ENCODE results near the gene RNF34.

Gene RNF34

GRCh38 chr12:121390856-121391255 lies 9.1 kb upstream of the RNF34 start:
- no peak overlapping the region for H3K9ac ChIP-seq (ENCODE audit: low read depth, low read length)
- H3K4me1 ChIP-seq (ENCODE audit: insufficient read depth, low read length) = no peaks in the 10 kb centered on the region
- WGBS = 92% methylated on average over 2 of the region's 2 CpGs
- H3K27me3 ChIP-seq (ENCODE audit: insufficient read depth, low read length) = no peaks in the 10 kb centered on the region
- no peaks in the 10 kb centered on the region for H3K9me3 ChIP-seq (ENCODE audit: insufficient read depth, low read depth, low read length)
- H3K27ac ChIP-seq (ENCODE audit: low read depth, low read length) = no peak overlapping the region
- no peak overlapping the region for H3K4me3 ChIP-seq (ENCODE audit: low read length)
- H3K36me3 ChIP-seq (ENCODE audit: insufficient read depth, low read length) = no peaks in the 10 kb centered on the region

DNA sequence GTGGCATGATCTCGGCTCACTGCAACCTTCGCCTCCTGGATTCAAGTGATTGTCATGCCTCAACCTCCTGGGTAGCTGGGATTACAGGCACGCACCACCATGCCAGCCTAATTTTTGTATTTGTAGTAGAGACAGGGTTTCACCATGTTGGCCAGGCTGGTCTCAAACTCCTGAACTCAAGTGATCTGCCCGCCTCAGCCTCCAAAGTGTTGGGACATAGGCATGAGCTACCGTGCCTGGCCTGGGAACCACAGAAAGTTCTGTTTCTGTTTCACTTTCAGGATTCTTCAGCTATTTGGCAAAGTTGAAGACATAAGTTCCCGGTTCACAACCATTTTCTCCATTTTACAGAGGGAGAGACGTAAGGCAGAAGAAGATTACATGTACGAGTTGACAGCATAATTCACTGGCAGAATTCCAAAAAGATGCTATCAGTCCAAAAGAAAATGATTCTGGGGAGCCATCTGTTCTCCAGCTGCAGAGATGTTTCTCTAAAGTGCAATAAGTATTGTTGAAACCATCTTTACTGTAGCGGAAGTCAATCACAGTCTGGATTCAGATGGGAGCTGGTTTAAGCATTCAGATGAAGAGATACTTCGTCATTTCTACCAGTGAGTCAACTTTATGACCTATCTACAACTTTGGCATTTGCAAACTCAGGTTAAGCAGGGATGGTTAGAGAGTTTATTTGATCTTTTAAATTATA lies 8.1 kb upstream of the RNF34 start:
- Histone ChIP-seq H3K36me3 (ENCODE audit: insufficient read depth, low read length) (no peaks in the 10 kb centered on the region), H3K4me1 (ENCODE audit: insufficient read depth, low read length) (no peaks in the 10 kb centered on the region), H3K9me3 (ENCODE audit: insufficient read depth, low read depth, low read length) (no peaks in the 10 kb centered on the region), H3K9ac (ENCODE audit: low read depth, low read length) (no peak overlapping the region), H3K4me3 (ENCODE audit: low read length) (no peak overlapping the region), H3K27ac (ENCODE audit: low read depth, low read length) (no peak overlapping the region), H3K27me3 (ENCODE audit: insufficient read depth, low read length) (no peaks in the 10 kb centered on the region)
- WGBS = 93% methylated on average over 10 of the region's 10 CpGs

- Histone ChIP-seq H3K27ac (ENCODE audit: low read depth, low read length) (no peak overlapping the region), H3K9me3 (ENCODE audit: insufficient read depth, low read depth, low read length) (no peaks in the 10 kb centered on the region)
- WGBS = 92% methylated on average over 3 of the region's 3 CpGs
Measured at GRCh38 chr12:121392325-121392716, 7.6 kb upstream of the RNF34 start.

DNA sequence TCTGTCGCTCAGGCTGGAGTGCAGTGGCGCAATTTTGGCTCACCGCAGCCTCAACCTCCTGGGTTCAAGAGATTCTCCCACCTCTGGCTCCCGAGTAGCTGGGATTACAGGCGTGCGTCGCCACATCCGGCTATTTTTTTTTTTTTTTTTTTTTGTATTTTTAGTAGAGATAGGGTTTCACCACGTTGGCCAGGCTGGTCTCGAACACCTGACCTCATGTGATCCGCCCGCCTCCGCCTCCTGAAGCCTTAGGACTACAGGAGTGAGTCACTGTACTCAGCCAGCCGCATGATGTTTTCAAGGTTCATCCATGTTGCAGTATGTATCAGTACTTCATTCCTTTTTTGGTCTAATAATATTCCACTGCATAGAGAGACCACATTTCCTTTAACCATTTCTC lies 2.4 kb upstream of the RNF34 start:
- Histone ChIP-seq H3K4me1 (ENCODE audit: insufficient read depth, low read length) (peaks cover 11% of the 10 kb centered on the region), H3K36me3 (ENCODE audit: insufficient read depth, low read length) (peaks cover under 1% of the 10 kb centered on the region; the same call in 1 of the 2 replicates), H3K4me3 (ENCODE audit: low read length) (no peak overlapping the region), H3K27me3 (ENCODE audit: insufficient read depth, low read length) (no peaks in the 10 kb centered on the region), H3K9me3 (ENCODE audit: insufficient read depth, low read depth, low read length) (no peaks in the 10 kb centered on the region), H3K9ac (ENCODE audit: low read depth, low read length) (no peak overlapping the region), H3K27ac (ENCODE audit: low read depth, low read length) (no peak overlapping the region)
- 98% methylated on average over 10 of the region's 14 CpGs for WGBS

More at GRCh38 chr12:121392325-121392716, 7.6 kb upstream of the RNF34 start:
- Histone ChIP-seq H3K4me1 (ENCODE audit: insufficient read depth, low read length) (no peaks in the 10 kb centered on the region), H3K36me3 (ENCODE audit: insufficient read depth, low read length) (no peaks in the 10 kb centered on the region), H3K27me3 (ENCODE audit: insufficient read depth, low read length) (no peaks in the 10 kb centered on the region), H3K9ac (ENCODE audit: low read depth, low read length) (no peak overlapping the region), H3K4me3 (ENCODE audit: low read length) (no peak overlapping the region)

GRCh38 chr12:121398355-121398754 lies 1.6 kb upstream of the RNF34 start:
- Histone ChIP-seq H3K27me3 (ENCODE audit: insufficient read depth, low read length) (no peaks in the 10 kb centered on the region), H3K4me3 (ENCODE audit: low read length) (peak overlapping the region; percentile 81), H3K36me3 (ENCODE audit: insufficient read depth, low read length) (peaks cover 5% of the 10 kb centered on the region), H3K9ac (ENCODE audit: low read depth, low read length) (no peak overlapping the region), H3K27ac (ENCODE audit: low read depth, low read length) (no peak overlapping the region), H3K4me1 (ENCODE audit: insufficient read depth, low read length) (peaks cover 11% of the 10 kb centered on the region), H3K9me3 (ENCODE audit: insufficient read depth, low read depth, low read length) (no peaks in the 10 kb centered on the region)
- 95% methylated on average over 5 of the region's 5 CpGs for WGBS

DNA sequence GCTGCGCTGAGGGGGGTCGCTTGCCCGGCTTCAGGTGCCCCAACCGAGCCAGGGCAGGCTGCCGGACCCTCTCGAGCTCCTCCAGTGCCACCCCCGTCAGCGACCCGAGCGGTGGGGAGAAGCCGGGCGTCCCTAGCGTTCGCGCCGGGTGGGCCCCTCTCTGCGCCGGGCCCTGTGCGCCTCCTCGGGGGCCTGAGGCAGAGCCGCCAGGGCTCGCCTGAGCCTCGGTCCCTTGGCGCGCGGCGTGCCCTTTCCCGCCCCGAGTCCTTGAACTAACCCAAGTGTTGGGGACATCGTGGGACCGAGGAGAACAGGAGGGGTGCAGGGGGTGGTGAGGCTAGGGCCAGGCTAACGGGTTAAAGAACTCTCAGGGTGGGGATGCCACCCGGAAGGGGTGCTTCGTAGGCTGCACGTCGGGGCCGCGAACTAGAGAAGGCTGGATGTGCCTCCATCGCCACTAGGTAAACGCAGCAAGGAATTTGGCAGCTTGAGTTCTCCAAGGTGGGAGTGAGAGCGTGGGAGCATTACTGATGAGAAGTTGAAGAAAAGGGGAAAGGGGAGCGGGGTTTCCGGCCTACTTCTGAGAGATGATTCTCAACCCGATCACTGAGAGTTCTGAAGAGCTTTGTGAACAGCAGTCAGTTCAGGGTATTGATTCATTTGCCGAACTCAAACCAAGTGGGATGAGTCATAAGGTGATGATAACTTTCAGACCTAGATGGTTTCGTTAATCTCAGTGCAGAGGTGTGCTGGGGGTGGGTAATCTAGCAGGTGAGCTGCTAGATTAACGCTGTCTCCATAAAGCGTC lies 618 bp downstream of the RNF34 start:
- Histone ChIP-seq H3K9ac (ENCODE audit: low read depth, low read length) (peak overlapping the region; percentile 82), H3K9me3 (ENCODE audit: insufficient read depth, low read depth, low read length) (no peaks in the 10 kb centered on the region), H3K4me1 (ENCODE audit: insufficient read depth, low read length) (peaks cover 11% of the 10 kb centered on the region), H3K27me3 (ENCODE audit: insufficient read depth, low read length) (no peaks in the 10 kb centered on the region), H3K27ac (ENCODE audit: low read depth, low read length) (peak overlapping the region; percentile 84), H3K36me3 (ENCODE audit: insufficient read depth, low read length) (peaks cover 23% of the 10 kb centered on the region), H3K4me3 (ENCODE audit: low read length) (peak overlapping the region; percentile 81)
- WGBS = under 1% methylated on average over 48 of the region's 48 CpGs

GRCh38 chr12:121403721-121404120 lies 3.8 kb downstream of the RNF34 start:
- H3K27me3 ChIP-seq (ENCODE audit: insufficient read depth, low read length) = no peaks in the 10 kb centered on the region
- WGBS = 98% methylated on average over 3 of the region's 5 CpGs
- no peaks in the 10 kb centered on the region for H3K9me3 ChIP-seq (ENCODE audit: insufficient read depth, low read depth, low read length)
- peaks cover 47% of the 10 kb centered on the region for H3K36me3 ChIP-seq (ENCODE audit: insufficient read depth, low read length)
- H3K4me1 ChIP-seq (ENCODE audit: insufficient read depth, low read length) = peaks cover 11% of the 10 kb centered on the region
- H3K4me3 ChIP-seq (ENCODE audit: low read length) = no peak overlapping the region
- H3K9ac ChIP-seq (ENCODE audit: low read depth, low read length) = no peak overlapping the region
- H3K27ac ChIP-seq (ENCODE audit: low read depth, low read length) = no peak overlapping the region

DNA sequence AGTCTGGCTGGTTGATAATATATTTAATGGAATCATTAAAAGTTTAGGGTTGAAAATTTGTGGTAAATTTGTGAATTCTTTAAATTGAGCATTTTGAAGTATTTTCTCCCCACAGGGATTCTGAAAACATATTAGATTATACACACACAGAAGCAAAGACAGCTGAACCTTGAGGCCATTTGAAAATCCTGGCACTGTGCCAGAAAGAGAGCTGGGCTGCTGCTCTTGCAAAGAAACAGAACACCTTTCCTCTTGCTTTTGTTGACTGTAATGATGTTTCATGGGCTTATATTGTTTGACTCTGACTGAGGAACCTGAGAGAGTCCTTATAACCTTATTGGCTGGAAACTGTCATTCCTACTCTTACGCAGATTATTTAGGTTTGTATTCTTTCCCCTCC lies 4.8 kb downstream of the RNF34 start:
- Histone ChIP-seq H3K36me3 (ENCODE audit: insufficient read depth, low read length) (peaks cover 51% of the 10 kb centered on the region), H3K4me1 (ENCODE audit: insufficient read depth, low read length) (peaks cover 11% of the 10 kb centered on the region), H3K27ac (ENCODE audit: low read depth, low read length) (no peak overlapping the region), H3K4me3 (ENCODE audit: low read length) (no peak overlapping the region), H3K9ac (ENCODE audit: low read depth, low read length) (no peak overlapping the region), H3K9me3 (ENCODE audit: insufficient read depth, low read depth, low read length) (no peaks in the 10 kb centered on the region), H3K27me3 (ENCODE audit: insufficient read depth, low read length) (no peaks in the 10 kb centered on the region)
- WGBS = no CpG with 5 or more reads among the region's 1 CpG

GRCh38 chr12:121405211-121405610 lies 5.3 kb downstream of the RNF34 start:
- H3K4me1 ChIP-seq (ENCODE audit: insufficient read depth, low read length) = peaks cover 11% of the 10 kb centered on the region

DNA sequence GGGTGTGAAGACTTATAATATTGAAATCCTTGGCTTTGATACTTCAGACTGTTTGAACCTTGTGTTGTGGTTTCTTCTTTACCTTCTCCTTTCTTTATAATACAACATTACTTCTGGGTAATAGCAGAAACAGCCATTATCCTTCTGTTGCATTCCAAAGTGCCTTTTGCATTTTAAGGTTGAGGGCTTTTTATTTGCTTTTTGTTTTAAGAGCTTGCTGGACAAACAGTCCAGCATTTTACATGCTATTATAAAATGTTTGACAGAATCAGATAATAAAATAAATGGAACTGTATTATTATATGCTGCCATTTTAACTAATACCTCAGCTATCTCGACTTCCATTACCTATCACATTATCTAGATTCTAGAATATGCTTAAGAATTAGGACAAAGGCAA lies 14.0 kb downstream of the RNF34 start:
- Histone ChIP-seq H3K4me3 (ENCODE audit: low read length) (no peak overlapping the region), H3K4me1 (ENCODE audit: insufficient read depth, low read length) (no peaks in the 10 kb centered on the region), H3K36me3 (ENCODE audit: insufficient read depth, low read length) (peaks cover 49% of the 10 kb centered on the region), H3K9ac (ENCODE audit: low read depth, low read length) (no peak overlapping the region), H3K27me3 (ENCODE audit: insufficient read depth, low read length) (no peaks in the 10 kb centered on the region), H3K27ac (ENCODE audit: low read depth, low read length) (no peak overlapping the region), H3K9me3 (ENCODE audit: insufficient read depth, low read depth, low read length) (no peaks in the 10 kb centered on the region)
- 100% methylated on average over 1 of the region's 1 CpG for WGBS

More at GRCh38 chr12:121405211-121405610, 5.3 kb downstream of the RNF34 start:
- no peaks in the 10 kb centered on the region for H3K9me3 ChIP-seq (ENCODE audit: insufficient read depth, low read depth, low read length)
- H3K9ac ChIP-seq (ENCODE audit: low read depth, low read length) = no peak overlapping the region
- peaks cover 51% of the 10 kb centered on the region for H3K36me3 ChIP-seq (ENCODE audit: insufficient read depth, low read length)
- no peaks in the 10 kb centered on the region for H3K27me3 ChIP-seq (ENCODE audit: insufficient read depth, low read length)
- no peak overlapping the region for H3K27ac ChIP-seq (ENCODE audit: low read depth, low read length)
- 98% methylated on average over 2 of the region's 2 CpGs for WGBS
- no peak overlapping the region for H3K4me3 ChIP-seq (ENCODE audit: low read length)

DNA sequence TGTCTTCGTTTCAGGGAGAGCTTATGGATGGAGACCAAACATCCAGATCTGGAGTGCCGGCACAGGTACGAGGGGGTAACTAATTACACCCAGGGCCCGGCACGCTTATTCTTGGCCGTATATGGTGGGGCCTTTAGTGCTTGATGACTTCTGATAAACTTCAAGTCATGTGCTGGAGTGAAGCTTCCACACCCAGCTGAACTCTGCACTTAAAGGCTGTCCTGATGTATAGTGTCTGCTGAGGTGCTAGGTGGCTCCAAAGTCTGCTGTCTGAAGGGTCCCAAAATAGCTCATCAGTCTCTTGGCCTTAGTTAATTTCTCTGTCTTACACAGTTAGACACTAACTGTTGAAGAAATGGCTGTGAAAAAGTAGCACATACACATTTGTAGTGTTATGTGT lies 17.9 kb downstream of the RNF34 start:
- Histone ChIP-seq H3K4me3 (ENCODE audit: low read length) (no peak overlapping the region), H3K27me3 (ENCODE audit: insufficient read depth, low read length) (no peaks in the 10 kb centered on the region), H3K36me3 (ENCODE audit: insufficient read depth, low read length) (peaks cover 84% of the 10 kb centered on the region), H3K4me1 (ENCODE audit: insufficient read depth, low read length) (no peaks in the 10 kb centered on the region), H3K27ac (ENCODE audit: low read depth, low read length) (no peak overlapping the region), H3K9ac (ENCODE audit: low read depth, low read length) (no peak overlapping the region), H3K9me3 (ENCODE audit: insufficient read depth, low read depth, low read length) (no peaks in the 10 kb centered on the region)
- WGBS = 98% methylated on average over 6 of the region's 6 CpGs
